Neuronal stem cell (in vitro differentiated cells): ENCODE results near the gene MTRR.

Experiments used
- DNase-seq: peaks from one replicate; pipeline ENCODE4 v3.0.0-alpha.2; 2013; ENCODE audit warnings: low spot score
- H2AFZ ChIP-seq: one replicate; pipeline ENCODE4 v1.6.1; 2013; ENCODE audit warnings: mild to moderate bottlenecking, low read length, inconsistent platforms
- H2AK5ac ChIP-seq: 2 replicates; pipeline ENCODE4 v1.6.1; 2013; ENCODE audit warnings: low read depth, mild to moderate bottlenecking, inconsistent platforms, low read length, moderate library complexity, mixed read lengths
- H2BK120ac ChIP-seq: 2 replicates; pipeline ENCODE4 v1.6.1; 2013; ENCODE audit warnings: low read depth, mild to moderate bottlenecking, inconsistent platforms, low read length, moderate library complexity, mixed read lengths
- H2BK12ac ChIP-seq: one replicate; pipeline ENCODE4 v1.6.1; 2013; ENCODE audit warnings: low read length, inconsistent platforms
- H2BK15ac ChIP-seq: 2 replicates; pipeline ENCODE4 v1.6.1; 2013; ENCODE audit warnings: mild to moderate bottlenecking, low read length, inconsistent platforms, mixed read lengths
- H2BK5ac ChIP-seq: one replicate; pipeline ENCODE4 v1.6.1; 2013; ENCODE audit warnings: inconsistent platforms, mild to moderate bottlenecking, low read length, moderate library complexity
- H3K14ac ChIP-seq: one replicate; pipeline ENCODE4 v1.6.1; 2013; ENCODE audit warnings: low read length, inconsistent platforms
- H3K18ac ChIP-seq: 2 replicates; pipeline ENCODE4 v1.6.1; 2013; ENCODE audit warnings: low read length, inconsistent platforms
- H3K23ac ChIP-seq: 2 replicates; pipeline ENCODE4 v1.6.1; 2013; ENCODE audit warnings: low read depth, mild to moderate bottlenecking, mixed read lengths, low read length, inconsistent platforms; ENCODE audit not compliant: poor library complexity
- H3K27ac ChIP-seq: replicated peaks from 3 replicates; pipeline ENCODE4 v1.5.1; 2013; ENCODE audit warnings: low read length, inconsistent platforms
- H3K27me3 ChIP-seq, 3 experiments: 2 replicates each; pipeline ENCODE4 v1.6.1; 2013; ENCODE audit warnings: low read length in 3 of 3, mild to moderate bottlenecking in 2 of 3, inconsistent platforms in 1 of 3, low read depth in 1 of 3, mixed read lengths in 1 of 3, moderate library complexity in 1 of 3; ENCODE audit not compliant: control insufficient read depth in 3 of 3, insufficient read depth in 3 of 3
- H3K36me3 ChIP-seq, 2 donors: replicated peaks in 1 of 2; 2 replicates each; pipeline ENCODE4 v1.6.1; 2013; ENCODE audit warnings: low read length in 2 of 2; ENCODE audit not compliant: control insufficient read depth in 2 of 2, insufficient read depth in 2 of 2
- H3K4ac ChIP-seq: 2 replicates; pipeline ENCODE4 v1.6.1; 2013; ENCODE audit warnings: inconsistent platforms, mild to moderate bottlenecking, low read length, moderate library complexity
- H3K4me1 ChIP-seq, 2 donors: 1 replicate in 1 of 2; 2 replicates in 1 of 2; pipeline ENCODE4 v1.6.1; 2013; ENCODE audit warnings: low read length in 2 of 2, low read depth in 1 of 2; ENCODE audit not compliant: control insufficient read depth in 2 of 2, insufficient read depth in 1 of 2
- H3K4me2 ChIP-seq: one replicate; pipeline ENCODE4 v1.6.1; 2013; ENCODE audit warnings: mild to moderate bottlenecking, low read length, inconsistent platforms; ENCODE audit not compliant: insufficient read depth, poor library complexity, severe bottlenecking
- H3K4me3 ChIP-seq, 2 donors: 2 replicates each; pipeline ENCODE4 v1.5.1; 2013; ENCODE audit warnings: low read length in 2 of 2, mild to moderate bottlenecking in 2 of 2, inconsistent platforms in 1 of 2, moderate library complexity in 1 of 2
- H3K79me1 ChIP-seq: one replicate; pipeline ENCODE4 v1.6.1; 2013; ENCODE audit warnings: low read depth, mild to moderate bottlenecking, inconsistent platforms, low read length, moderate library complexity
- H3K9ac ChIP-seq: one replicate; pipeline ENCODE4 v1.6.1; 2013; ENCODE audit warnings: mild to moderate bottlenecking, low read depth, low read length, inconsistent platforms; ENCODE audit not compliant: poor library complexity
- H3K9me3 ChIP-seq, 2 donors: replicated peaks in 1 of 2; 2 replicates each; pipeline versions ENCODE3 to v1.6.1; 2013; ENCODE audit warnings: low read length in 2 of 2, mild to moderate bottlenecking in 2 of 2, inconsistent platforms in 1 of 2, low read depth in 1 of 2, mixed read lengths in 1 of 2, moderate library complexity in 1 of 2; ENCODE audit not compliant: control insufficient read depth in 2 of 2, insufficient read depth in 1 of 2
- H4K8ac ChIP-seq: one replicate; pipeline ENCODE4 v1.6.1; 2013; ENCODE audit warnings: low read depth, mild to moderate bottlenecking, inconsistent platforms, low read length, moderate library complexity
- H4K91ac ChIP-seq: one replicate; pipeline ENCODE4 v1.6.1; 2013; ENCODE audit warnings: low read length, low read depth, mild to moderate bottlenecking, inconsistent platforms; ENCODE audit not compliant: poor library complexity
- WGBS, 2 donors: extraction: QIAGEN DNeasy Blood & Tissue Kit; methylation state at CpG; one replicate each; pipeline ENCODE4 v1.1.7; 2013; ENCODE audit warnings: missing lambda C conversion rate in 2 of 2, mixed read lengths in 1 of 2; ENCODE audit not compliant: insufficient read length in 2 of 2, insufficient replicate concordance in 1 of 2; ENCODE audit errors: extremely low coverage in 2 of 2; 5-methylcytosine and 5-hydroxymethylcytosine counted together

Gene MTRR

GRCh38 chr5:7875151-7875550 lies 6.2 kb downstream of the MTRR start:
- no peak overlapping the region for H3K4me3 ChIP-seq
- no peak overlapping the region for H3K18ac ChIP-seq
- no peaks in the 10 kb centered on the region for H3K9me3 ChIP-seq
- no peak overlapping the region for H4K91ac ChIP-seq
- no peak overlapping the region for H2BK5ac ChIP-seq
- no CpG with 5 or more reads among the region's 4 CpGs for WGBS, 2 donors
- no peak overlapping the region for H3K23ac ChIP-seq
- H2BK120ac ChIP-seq, result no peak overlapping the region
- peaks cover 23 to 90% of the 10 kb centered on the region in 2 donors for H3K36me3 ChIP-seq
- H2AK5ac ChIP-seq, result no peak overlapping the region
- no peak overlapping the region for H4K8ac ChIP-seq
- no peak overlapping the region for H3K9ac ChIP-seq
- no peak overlapping the region for H2AFZ ChIP-seq
- peaks cover 0 to 2% of the 10 kb centered on the region in 2 donors for H3K4me1 ChIP-seq
- no peaks in the 10 kb centered on the region for H3K27me3 ChIP-seq
- no peak overlapping the region for H2BK12ac ChIP-seq
- H3K4ac ChIP-seq, result no peak overlapping the region
- no peak overlapping the region for H3K27ac ChIP-seq
- H3K79me1 ChIP-seq, result no peaks in the 10 kb centered on the region
- no peak overlapping the region for H3K14ac ChIP-seq
- no peak for DNase-seq
- no peak overlapping the region for H2BK15ac ChIP-seq
- no peak overlapping the region for H3K4me2 ChIP-seq

GRCh38 chr5:7876867-7877266 lies 7.9 kb downstream of the MTRR start:
- DNase-seq, result no peak
- Histone ChIP-seq H3K4ac (no peak overlapping the region), H3K4me3 (no peak overlapping the region), H3K4me1 (no peaks in the 10 kb centered on the region), H3K14ac (no peak overlapping the region), H3K79me1 (no peaks in the 10 kb centered on the region), H2AK5ac (no peak overlapping the region), H3K23ac (no peak overlapping the region), H3K36me3 (peaks cover 25 to 97% of the 10 kb centered on the region in 2 donors), H2BK12ac (no peak overlapping the region), H3K27ac (no peak overlapping the region), H3K18ac (no peak overlapping the region), H2BK120ac (no peak overlapping the region), H2BK15ac (no peak overlapping the region), H4K8ac (no peak overlapping the region), H3K9me3 (no peaks in the 10 kb centered on the region), H2AFZ (no peak overlapping the region), H3K9ac (no peak overlapping the region), H2BK5ac (no peak overlapping the region), H4K91ac (no peak overlapping the region), H3K4me2 (no peak overlapping the region), H3K27me3 (no peaks in the 10 kb centered on the region)
- WGBS, 2 donors, result no CpG with 5 or more reads among the region's 3 CpGs

GRCh38 chr5:7877851-7878250 lies 8.9 kb downstream of the MTRR start:
- Histone ChIP-seq H4K91ac (no peak overlapping the region), H3K79me1 (no peaks in the 10 kb centered on the region), H3K4me3 (no peak overlapping the region), H4K8ac (no peak overlapping the region), H2BK12ac (no peak overlapping the region), H3K18ac (no peak overlapping the region), H3K36me3 (peaks cover 30 to 98% of the 10 kb centered on the region in 2 donors), H3K14ac (no peak overlapping the region), H3K27me3 (no peaks in the 10 kb centered on the region), H3K27ac (no peak overlapping the region), H3K4me2 (no peak overlapping the region), H3K23ac (no peak overlapping the region), H2BK15ac (no peak overlapping the region), H2BK5ac (no peak overlapping the region), H2BK120ac (no peak overlapping the region), H3K9ac (no peak overlapping the region), H3K4ac (no peak overlapping the region), H3K4me1 (no peaks in the 10 kb centered on the region), H3K9me3 (no peaks in the 10 kb centered on the region), H2AK5ac (no peak overlapping the region), H2AFZ (no peak overlapping the region)
- no peak for DNase-seq
- no CpG with 5 or more reads among the region's 9 CpGs for WGBS, 2 donors

- H3K27ac ChIP-seq, result no peak overlapping the region
- no peak overlapping the region for H2BK5ac ChIP-seq
- H2BK120ac ChIP-seq, result no peak overlapping the region
- no peak overlapping the region for H3K23ac ChIP-seq
- H3K4me1 ChIP-seq, result no peaks in the 10 kb centered on the region
- H3K9me3 ChIP-seq, result no peaks in the 10 kb centered on the region
- H3K4me2 ChIP-seq, result no peak overlapping the region
- no peak overlapping the region for H2AFZ ChIP-seq
- H3K79me1 ChIP-seq, result no peaks in the 10 kb centered on the region
- no peak for DNase-seq
- H3K4me3 ChIP-seq, result no peak overlapping the region
- H3K4ac ChIP-seq, result no peak overlapping the region
- no peak overlapping the region for H3K14ac ChIP-seq
- no peak overlapping the region for H3K18ac ChIP-seq
- no peak overlapping the region for H2AK5ac ChIP-seq
- H4K91ac ChIP-seq, result no peak overlapping the region
- H2BK15ac ChIP-seq, result no peak overlapping the region
- peaks cover 34 to 98% of the 10 kb centered on the region in 2 donors for H3K36me3 ChIP-seq
- H2BK12ac ChIP-seq, result no peak overlapping the region
- H3K9ac ChIP-seq, result no peak overlapping the region
- no peaks in the 10 kb centered on the region for H3K27me3 ChIP-seq
- H4K8ac ChIP-seq, result no peak overlapping the region
Observed at GRCh38 chr5:7878381-7878873, 9.5 kb downstream of the MTRR start.
